Trophoblast cell (in vitro differentiated cells and primary cell): ENCODE data around the gene ST3GAL4.

Source experiments
- DNase-seq, 2 donors: peaks; one replicate each; pipeline ENCODE4 v3.0.0-alpha.2; 2016
- H2AFZ ChIP-seq: 2 replicates; pipeline ENCODE4 v1.6.1; 2013; ENCODE audit warnings: low read length, moderate library complexity, mild to moderate bottlenecking; ENCODE audit not compliant: insufficient read depth, poor library complexity
- H2AK5ac ChIP-seq: 2 replicates; pipeline ENCODE4 v1.6.1; 2013; ENCODE audit warnings: mild to moderate bottlenecking, low read length
- H2BK120ac ChIP-seq: 2 replicates; pipeline ENCODE4 v1.6.1; 2013; ENCODE audit warnings: low read length, mild to moderate bottlenecking, moderate library complexity; ENCODE audit not compliant: insufficient read depth, poor library complexity
- H2BK12ac ChIP-seq: 2 replicates; pipeline ENCODE4 v1.6.1; 2013; ENCODE audit warnings: mild to moderate bottlenecking, low read length, moderate library complexity
- H2BK5ac ChIP-seq: 2 replicates; pipeline ENCODE4 v1.6.1; 2013; ENCODE audit warnings: low read length, low read depth, moderate library complexity, mild to moderate bottlenecking; ENCODE audit not compliant: poor library complexity
- H3K14ac ChIP-seq: 2 replicates; pipeline ENCODE4 v1.6.1; 2013; ENCODE audit warnings: mild to moderate bottlenecking, low read length
- H3K18ac ChIP-seq: 2 replicates; pipeline ENCODE4 v1.6.1; 2013; ENCODE audit warnings: mild to moderate bottlenecking, low read length
- H3K23ac ChIP-seq: 2 replicates; pipeline ENCODE4 v1.6.1; 2013; ENCODE audit warnings: low read length
- H3K27ac ChIP-seq: 2 replicates; pipeline ENCODE4 v1.5.1; 2013; ENCODE audit warnings: low read depth, mild to moderate bottlenecking, inconsistent platforms, low read length, moderate library complexity
- H3K27me3 ChIP-seq: 2 replicates; pipeline ENCODE4 v1.6.1; 2013; ENCODE audit warnings: inconsistent platforms, mild to moderate bottlenecking, low read length, moderate library complexity; ENCODE audit not compliant: insufficient read depth
- H3K36me3 ChIP-seq, 2 experiments: 1 replicate in 1 of 2; 2 replicates in 1 of 2; pipeline ENCODE4 v1.6.1; 2013; ENCODE audit warnings: low read length in 2 of 2, mild to moderate bottlenecking in 2 of 2, moderate library complexity in 1 of 2; ENCODE audit not compliant: insufficient read depth in 2 of 2, control insufficient read depth in 1 of 2
- H3K4ac ChIP-seq: 2 replicates; pipeline ENCODE4 v1.6.1; 2013; ENCODE audit warnings: low read depth, mild to moderate bottlenecking, low read length, moderate library complexity
- H3K4me1 ChIP-seq, 2 experiments: 1 replicate in 1 of 2; 2 replicates in 1 of 2; pipeline ENCODE4 v1.6.1; 2013; ENCODE audit warnings: low read length in 2 of 2, mild to moderate bottlenecking in 2 of 2, moderate library complexity in 1 of 2; ENCODE audit not compliant: insufficient read depth in 2 of 2, control insufficient read depth in 1 of 2
- H3K4me2 ChIP-seq: 2 replicates; pipeline ENCODE4 v1.6.1; 2013; ENCODE audit warnings: inconsistent platforms, mild to moderate bottlenecking, low read length, moderate library complexity
- H3K4me3 ChIP-seq: 2 replicates; pipeline ENCODE4 v1.5.1; 2013; ENCODE audit warnings: mild to moderate bottlenecking, low read depth, low read length, inconsistent platforms
- H3K79me1 ChIP-seq: one replicate; pipeline ENCODE4 v1.6.1; 2013; ENCODE audit warnings: low read length
- H3K79me2 ChIP-seq: 2 replicates; pipeline ENCODE4 v1.6.1; 2013; ENCODE audit warnings: low read length, mild to moderate bottlenecking; ENCODE audit not compliant: control insufficient read depth, insufficient read depth, poor library complexity
- H3K9ac ChIP-seq: 2 replicates; pipeline ENCODE4 v1.6.1; 2013; ENCODE audit warnings: mild to moderate bottlenecking, low read length
- H3K9me3 ChIP-seq: 2 replicates; pipeline ENCODE4 v1.6.1; 2013; ENCODE audit warnings: low read depth, mild to moderate bottlenecking, control low read depth, inconsistent platforms, low read length; ENCODE audit not compliant: insufficient read depth
- H4K12ac ChIP-seq: 2 replicates; pipeline ENCODE4 v1.6.1; 2013; ENCODE audit warnings: low read depth, mild to moderate bottlenecking, low read length, moderate library complexity
- H4K8ac ChIP-seq: 2 replicates; pipeline ENCODE4 v1.6.1; 2013; ENCODE audit warnings: low read depth, mild to moderate bottlenecking, low read length, moderate library complexity
- H4K91ac ChIP-seq: one replicate; pipeline ENCODE4 v1.6.1; 2013; ENCODE audit warnings: low read depth, mild to moderate bottlenecking, low read length, moderate library complexity
- WGBS: extraction: QIAGEN DNeasy Blood & Tissue Kit; methylation state at CpG from one replicate; pipeline ENCODE4 v1.1.7; 2013; ENCODE audit warnings: missing lambda C conversion rate; ENCODE audit not compliant: insufficient read length, insufficient coverage; ENCODE audit errors: extremely low coverage; 5-methylcytosine and 5-hydroxymethylcytosine counted together

The ST3GAL4 gene

GRCh38 chr11:126409620-126409985 is 54.1 kb downstream of the ST3GAL4 start:
- peaks cover 15 to 21% of the 10 kb centered on the region in 2 experiments for H3K36me3 ChIP-seq
- no peak overlapping the region for H3K23ac ChIP-seq
- H2BK5ac ChIP-seq: no peak overlapping the region
- no peak overlapping the region for H3K9ac ChIP-seq
- H3K9me3 ChIP-seq: peaks cover 6% of the 10 kb centered on the region
- H2AFZ ChIP-seq: no peak overlapping the region
- no peak overlapping the region for H4K91ac ChIP-seq
- H3K4me3 ChIP-seq: no peak overlapping the region
- H3K4me2 ChIP-seq: no peak overlapping the region
- H3K4ac ChIP-seq: no peak overlapping the region
- DNase-seq: no peak
- peaks cover 8% of the 10 kb centered on the region for H3K79me2 ChIP-seq
- H3K18ac ChIP-seq: no peak overlapping the region
- WGBS: no CpG with 5 or more reads among the region's 3 CpGs
- peaks cover 19 to 23% of the 10 kb centered on the region in 2 experiments for H3K4me1 ChIP-seq
- no peak overlapping the region for H2AK5ac ChIP-seq
- no peak overlapping the region for H2BK120ac ChIP-seq
- H4K12ac ChIP-seq: no peak overlapping the region
- no peak overlapping the region for H3K14ac ChIP-seq
- H2BK12ac ChIP-seq: no peak overlapping the region
- no peaks in the 10 kb centered on the region for H3K27me3 ChIP-seq
- no peak overlapping the region for H4K8ac ChIP-seq
- H3K27ac ChIP-seq: no peak overlapping the region
- H3K79me1 ChIP-seq: peaks cover 17% of the 10 kb centered on the region

- peaks cover 9% of the 10 kb centered on the region for H3K79me1 ChIP-seq
- H2AK5ac ChIP-seq: no peak overlapping the region
These were observed 55.2 kb downstream of the ST3GAL4 start for GRCh38 chr11:126410649-126411048.

GRCh38 chr11:126411971-126412381 is 56.5 kb downstream of the ST3GAL4 start:
- Histone ChIP-seq H2AK5ac (no peak overlapping the region), H3K9ac (no peak overlapping the region), H3K79me2 (no peaks in the 10 kb centered on the region), H4K12ac (no peak overlapping the region), H3K4ac (no peak overlapping the region), H2BK12ac (no peak overlapping the region), H3K4me1 (peaks cover 2 to 3% of the 10 kb centered on the region in 2 experiments), H3K27ac (no peak overlapping the region), H3K9me3 (no peaks in the 10 kb centered on the region), H4K8ac (no peak overlapping the region), H3K23ac (no peak overlapping the region), H3K4me3 (no peak overlapping the region), H3K27me3 (no peaks in the 10 kb centered on the region), H2BK120ac (no peak overlapping the region), H4K91ac (no peak overlapping the region), H3K79me1 (peaks cover 3% of the 10 kb centered on the region), H2BK5ac (no peak overlapping the region), H3K4me2 (no peak overlapping the region), H2AFZ (no peak overlapping the region), H3K14ac (no peak overlapping the region), H3K36me3 (peaks cover 15 to 22% of the 10 kb centered on the region in 2 experiments), H3K18ac (no peak overlapping the region)
- WGBS: no CpG with 5 or more reads among the region's 6 CpGs
- DNase-seq: no peak

More at GRCh38 chr11:126410649-126411048, 55.2 kb downstream of the ST3GAL4 start:
- Histone ChIP-seq H3K4me2 (no peak overlapping the region), H2BK120ac (no peak overlapping the region), H3K4ac (no peak overlapping the region), H3K18ac (no peak overlapping the region), H3K36me3 (peaks cover 15 to 22% of the 10 kb centered on the region in 2 experiments), H4K91ac (no peak overlapping the region), H3K4me3 (no peak overlapping the region), H3K9ac (no peak overlapping the region), H2AFZ (no peak overlapping the region), H3K14ac (no peak overlapping the region), H4K8ac (no peak overlapping the region), H3K79me2 (peaks cover 3% of the 10 kb centered on the region), H2BK12ac (no peak overlapping the region), H4K12ac (no peak overlapping the region), H3K27ac (no peak overlapping the region), H3K4me1 (peaks cover 11 to 12% of the 10 kb centered on the region in 2 experiments), H2BK5ac (no peak overlapping the region), H3K9me3 (peaks cover 3% of the 10 kb centered on the region), H3K27me3 (no peaks in the 10 kb centered on the region), H3K23ac (no peak overlapping the region)
- no peak for DNase-seq
- WGBS: no CpG with 5 or more reads among the region's 6 CpGs

GRCh38 chr11:126413426-126413825 is 57.9 kb downstream of the ST3GAL4 start:
- Histone ChIP-seq H2BK5ac (no peak overlapping the region), H3K79me2 (no peaks in the 10 kb centered on the region), H3K4me2 (no peak overlapping the region), H3K27ac (no peak overlapping the region), H3K27me3 (no peaks in the 10 kb centered on the region), H4K91ac (no peak overlapping the region), H3K9me3 (no peaks in the 10 kb centered on the region), H3K79me1 (no peaks in the 10 kb centered on the region), H4K12ac (no peak overlapping the region), H3K23ac (no peak overlapping the region), H3K14ac (no peak overlapping the region), H2AK5ac (no peak overlapping the region), H2BK120ac (no peak overlapping the region), H4K8ac (no peak overlapping the region), H3K4ac (no peak overlapping the region), H3K36me3 (peaks cover 7 to 11% of the 10 kb centered on the region in 2 experiments), H3K4me3 (no peak overlapping the region), H3K9ac (no peak overlapping the region), H2BK12ac (no peak overlapping the region), H3K4me1 (peaks cover 2 to 3% of the 10 kb centered on the region in 2 experiments), H2AFZ (no peak overlapping the region), H3K18ac (no peak overlapping the region)
- DNase-seq: no peak
- no CpG with 5 or more reads among the region's 11 CpGs for WGBS
